ENCODE measurements around the gene CFHR2. TPM values are rescaled to one million over a fixed set of nuclear protein-coding genes. Genes with fewer than 3 reads are reported as not detected.
"Not testable (repeated sequence)": the region's sequence is repeated elsewhere in the genome, so short reads cannot be mapped to it uniquely, and the experiment has no call there.

CFHR2 gene
- total and polyA plus RNA-seq, 7 donors, result not detected

DNA sequence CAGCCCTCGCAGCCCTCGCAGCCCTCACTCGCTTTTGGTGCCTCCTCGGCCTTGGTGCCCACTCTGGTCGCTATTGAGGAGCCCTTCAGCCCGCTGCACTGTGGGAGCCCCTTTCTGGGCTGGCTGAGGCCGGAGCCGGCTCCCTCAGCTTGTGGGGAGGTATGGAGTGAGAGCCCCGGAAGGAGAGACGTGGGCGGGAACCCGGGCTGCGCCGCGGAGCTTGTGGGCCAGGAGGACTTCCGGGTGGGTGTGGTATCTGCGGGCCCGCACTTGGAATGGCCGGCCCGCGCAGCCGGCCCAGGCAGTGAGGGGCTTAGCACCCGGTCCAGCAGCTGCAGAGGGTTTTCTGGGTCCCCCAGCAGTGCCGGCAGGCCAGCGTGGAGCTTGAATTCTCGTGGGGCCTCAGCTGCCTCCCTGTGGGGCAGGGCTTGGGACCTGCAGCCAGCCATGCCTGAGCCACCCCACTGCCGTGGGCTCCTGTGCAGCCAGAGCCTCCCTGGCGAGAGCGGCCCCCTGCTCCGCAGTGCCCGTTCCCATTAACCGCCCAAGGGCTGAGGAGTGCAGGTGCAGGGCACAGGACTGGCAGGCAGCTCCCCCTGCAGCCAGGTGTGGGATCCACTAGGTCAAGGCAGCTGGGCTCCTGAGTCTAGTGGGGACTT, 9.9 kb upstream of the CFHR2 start:
- Histone ChIP-seq H3K4me3 (no peak overlapping the region), H3K27me3 (no peaks in the 10 kb centered on the region), H3K4me1 (no peaks in the 10 kb centered on the region), H3K9me3 (no peaks in the 10 kb centered on the region), H3K27ac (no peak overlapping the region), H3K36me3 (no peaks in the 10 kb centered on the region)
- DNase-seq, result no peak
- TF ChIP-seq EP300 (IDR thresholded peaks at IDR 0.05) (no peak), POLR2A (IDR thresholded peaks at IDR 0.05) (no peak), POLR2AphosphoS5 (IDR thresholded peaks at IDR 0.05) (no peak)
- TF ChIP-seq, protein P1, sequence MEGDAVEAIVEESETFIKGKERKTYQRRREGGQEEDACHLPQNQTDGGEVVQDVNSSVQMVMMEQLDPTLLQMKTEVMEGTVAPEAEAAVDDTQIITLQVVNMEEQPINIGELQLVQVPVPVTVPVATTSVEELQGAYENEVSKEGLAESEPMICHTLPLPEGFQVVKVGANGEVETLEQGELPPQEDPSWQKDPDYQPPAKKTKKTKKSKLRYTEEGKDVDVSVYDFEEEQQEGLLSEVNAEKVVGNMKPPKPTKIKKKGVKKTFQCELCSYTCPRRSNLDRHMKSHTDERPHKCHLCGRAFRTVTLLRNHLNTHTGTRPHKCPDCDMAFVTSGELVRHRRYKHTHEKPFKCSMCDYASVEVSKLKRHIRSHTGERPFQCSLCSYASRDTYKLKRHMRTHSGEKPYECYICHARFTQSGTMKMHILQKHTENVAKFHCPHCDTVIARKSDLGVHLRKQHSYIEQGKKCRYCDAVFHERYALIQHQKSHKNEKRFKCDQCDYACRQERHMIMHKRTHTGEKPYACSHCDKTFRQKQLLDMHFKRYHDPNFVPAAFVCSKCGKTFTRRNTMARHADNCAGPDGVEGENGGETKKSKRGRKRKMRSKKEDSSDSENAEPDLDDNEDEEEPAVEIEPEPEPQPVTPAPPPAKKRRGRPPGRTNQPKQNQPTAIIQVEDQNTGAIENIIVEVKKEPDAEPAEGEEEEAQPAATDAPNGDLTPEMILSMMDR (IDR thresholded peaks at IDR 0.05), result no peak
- 92 to 93% methylated on average over 32 of the region's 32 CpGs for WGBS, 2 donors
- intact Hi-C loops (cut with DNase I), result no loop called here

DNA sequence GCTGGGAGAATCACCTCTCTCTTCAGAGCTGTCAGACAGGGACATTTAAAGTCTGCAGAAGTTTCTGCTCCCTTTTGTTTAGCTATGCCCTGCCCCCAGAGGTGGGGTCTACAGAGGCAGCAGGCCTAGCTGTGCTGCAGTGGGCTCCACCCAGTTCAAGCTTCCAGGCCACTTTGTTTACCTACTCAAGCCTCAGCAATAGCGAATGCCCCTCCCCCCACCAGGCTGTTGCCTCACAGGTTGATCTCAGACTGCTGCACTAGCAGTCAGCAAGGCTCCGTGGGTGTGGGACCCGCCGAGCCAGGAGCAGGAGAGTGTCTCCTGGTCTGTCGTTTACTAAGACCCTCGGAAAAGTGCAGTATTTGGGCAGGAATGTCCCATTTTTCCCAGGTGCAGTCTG, 2.1 kb upstream of the CFHR2 start:
- H3K4me3 ChIP-seq; DNase-seq; H3K4me1 ChIP-seq; H3K27ac ChIP-seq; intact Hi-C loops (cut with DNase I); H3K9me3 ChIP-seq; H3K27me3 ChIP-seq; H3K36me3 ChIP-seq: not testable (repeated sequence)
- 60 to 74% methylated on average over 6 of the region's 6 CpGs for WGBS, 2 donors

DNA sequence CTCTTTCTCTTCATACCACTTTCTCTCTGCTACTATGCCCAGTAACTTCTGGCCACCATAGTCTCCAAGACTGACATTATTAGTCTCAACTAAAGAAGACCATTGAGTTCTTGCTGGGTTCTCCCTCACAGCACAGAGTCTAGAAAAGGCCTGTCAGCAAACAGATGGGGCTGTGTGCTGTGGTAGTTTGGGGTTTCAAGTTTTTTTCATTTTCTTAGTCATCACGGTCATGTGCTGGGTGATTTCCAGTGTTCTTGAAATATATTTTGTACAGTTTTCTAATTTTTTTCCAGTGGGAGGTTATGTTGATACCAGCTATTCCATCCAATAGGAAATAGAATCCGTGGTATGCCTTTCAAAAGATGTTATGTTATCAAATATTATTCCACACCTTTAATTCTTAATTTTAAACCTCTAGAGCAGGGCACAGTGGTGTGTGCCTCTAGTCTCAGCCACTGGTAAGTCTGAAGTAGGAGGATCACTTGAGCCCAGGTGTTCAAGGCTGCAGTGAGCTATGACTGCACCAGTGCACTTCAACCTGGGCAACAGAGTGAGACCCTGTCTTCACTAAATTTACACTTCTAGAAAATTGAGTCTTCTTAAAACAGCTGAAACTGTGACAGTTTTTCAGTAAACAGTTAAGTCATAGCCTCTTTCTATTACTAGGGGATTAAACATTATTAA, 8.3 kb downstream of the CFHR2 start:
- 69 to 79% methylated on average over 2 of the region's 2 CpGs for WGBS, 2 donors
- no peaks in the 10 kb centered on the region for H3K4me1 ChIP-seq
- no peaks in the 10 kb centered on the region for H3K36me3 ChIP-seq
- TF ChIP-seq, protein P1 (IDR thresholded peaks at IDR 0.05), result no peak
- TF ChIP-seq POLR2A (IDR thresholded peaks at IDR 0.05), result no peak
- TF ChIP-seq EP300 (IDR thresholded peaks at IDR 0.05), result no peak
- TF ChIP-seq POLR2AphosphoS5 (IDR thresholded peaks at IDR 0.05), result no peak
- intact Hi-C loops (cut with DNase I), result no loop called here
- DNase-seq, result no peak
- H3K27me3 ChIP-seq, result no peaks in the 10 kb centered on the region
- H3K27ac ChIP-seq, result no peak overlapping the region
- H3K9me3 ChIP-seq, result no peaks in the 10 kb centered on the region
- no peak overlapping the region for H3K4me3 ChIP-seq

DNA sequence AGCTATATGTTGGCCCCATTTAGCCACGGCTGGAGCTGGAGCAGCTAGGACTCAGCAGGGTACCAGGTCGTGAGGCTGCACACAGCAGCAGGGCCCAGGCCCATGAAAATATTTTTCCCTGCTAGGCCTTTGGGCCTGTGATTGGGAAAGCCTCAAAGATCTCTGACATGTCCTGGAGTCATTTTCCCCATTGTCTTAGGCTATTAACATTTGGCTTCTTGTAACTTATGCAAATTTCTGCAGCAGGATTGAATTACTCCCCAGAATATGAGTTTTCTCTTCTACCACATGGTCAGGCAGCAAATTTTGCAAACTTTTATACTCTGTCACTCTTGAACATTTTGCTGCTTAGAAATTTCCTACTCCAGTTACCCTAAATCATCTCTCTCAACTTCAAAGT, 11.2 kb downstream of the CFHR2 start:
- H3K27me3 ChIP-seq, result no peaks in the 10 kb centered on the region
- TF ChIP-seq, protein P1 (IDR thresholded peaks at IDR 0.05), result no peak
- no peak for TF ChIP-seq EP300 (IDR thresholded peaks at IDR 0.05)
- no peak for TF ChIP-seq POLR2A (IDR thresholded peaks at IDR 0.05)
- TF ChIP-seq POLR2AphosphoS5 (IDR thresholded peaks at IDR 0.05), result no peak
- intact Hi-C loops (cut with DNase I), result no loop called here
- H3K36me3 ChIP-seq, result no peaks in the 10 kb centered on the region
- no peak for DNase-seq
- no peaks in the 10 kb centered on the region for H3K9me3 ChIP-seq
- no peak overlapping the region for H3K4me3 ChIP-seq
- 57 to 78% methylated on average over 2 of the region's 2 CpGs for WGBS, 2 donors
- no peaks in the 10 kb centered on the region for H3K4me1 ChIP-seq
- H3K27ac ChIP-seq, result no peak overlapping the region

DNA sequence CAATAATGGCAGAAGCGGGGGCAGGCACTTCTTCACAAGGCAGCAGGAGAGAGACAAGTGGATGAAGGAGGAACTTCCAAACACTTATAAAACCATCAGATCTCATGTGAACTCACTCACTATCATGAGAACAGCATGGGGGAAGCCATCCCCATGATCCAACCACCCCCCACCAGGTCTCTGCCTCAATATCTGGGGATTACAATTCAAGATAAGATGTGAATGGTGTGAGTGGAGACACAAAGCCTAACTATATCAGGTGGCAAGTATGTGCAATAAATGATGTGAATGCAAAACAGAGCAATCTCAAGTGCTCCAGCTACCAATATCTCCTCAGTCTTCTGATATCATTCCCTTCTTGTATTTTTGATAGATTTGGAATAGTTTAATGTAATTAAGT, 12.4 kb downstream of the CFHR2 start:
- Histone ChIP-seq H3K27ac (no peak overlapping the region), H3K4me3 (no peak overlapping the region), H3K36me3 (no peaks in the 10 kb centered on the region), H3K4me1 (no peaks in the 10 kb centered on the region), H3K27me3 (no peaks in the 10 kb centered on the region), H3K9me3 (no peaks in the 10 kb centered on the region)
- intact Hi-C loops (cut with DNase I), result no loop called here
- TF ChIP-seq, protein P1 (IDR thresholded peaks at IDR 0.05), result no peak
- no peak for TF ChIP-seq POLR2AphosphoS5 (IDR thresholded peaks at IDR 0.05)
- no peak for TF ChIP-seq POLR2A (IDR thresholded peaks at IDR 0.05)
- no peak for TF ChIP-seq EP300 (IDR thresholded peaks at IDR 0.05)
- WGBS, 2 donors, result 98 to 100% methylated on average over 1 of the region's 1 CpG
- DNase-seq, result no peak

All from sigmoid colon (tissue), 7 donors.